GM13977 (cell line): Measurements from ENCODE around the gene ETF1.

ENCODE experiments used
- DNase-seq: peaks from one replicate; pipeline ENCODE4 v3.0.0; 2012; ENCODE audit warnings: low spot score
- CTCF ChIP-seq: IDR thresholded peaks from 2 replicates; pipeline ENCODE4 v1.5.1; 2012; ENCODE audit warnings: mild to moderate bottlenecking, control low read depth; ENCODE audit not compliant: insufficient read depth; ENCODE audit errors: extremely low read depth, missing control alignments
- in situ Hi-C: fragments of 300-500 bp; cut with MboI; formaldehyde crosslinking; loops from one replicate; pipeline ENCODE4 v1.12.0; 2022; ENCODE audit warnings: low sequenced_read_pairs, low pct_unique_long_range_greater_than_20kb, mixed read lengths, inconsistent platforms; ENCODE audit not compliant: unreplicated experiment

ETF1 gene

GRCh38 chr5:138573223-138573622 is 30.2 kb upstream of the ETF1 start:
- in situ Hi-C loops: no loop called here
- no peak for TF ChIP-seq CTCF
- DNase-seq: no peak

- DNase-seq: no peak
- TF ChIP-seq CTCF: no peak
- in situ Hi-C loops: no loop called here
Observed at GRCh38 chr5:138570871-138571270, 27.8 kb upstream of the ETF1 start.

GRCh38 chr5:138569782-138570181 is 26.7 kb upstream of the ETF1 start:
- in situ Hi-C loops: no loop called here
- TF ChIP-seq CTCF: no peak
- DNase-seq: no peak

- in situ Hi-C loops: no loop called here
- no peak for TF ChIP-seq CTCF
- DNase-seq: no peak
Observed at GRCh38 chr5:138568061-138568824, 25.2 kb upstream of the ETF1 start.

GRCh38 chr5:138566792-138567191 is 23.8 kb upstream of the ETF1 start:
- no peak for DNase-seq
- no peak for TF ChIP-seq CTCF
- in situ Hi-C loops: no loop called here

GRCh38 chr5:138565100-138565821 is 22.2 kb upstream of the ETF1 start:
- TF ChIP-seq CTCF: no peak
- DNase-seq: no peak
- in situ Hi-C loops: no loop called here
